ENCODE results near the gene MICAL3. TPM values are rescaled to one million over a fixed set of nuclear protein-coding genes. Genes with fewer than 3 reads are reported as not detected.

The MICAL3 gene
- total RNA-seq, 1 donor from 2014 or later: 36.9 TPM

DNA sequence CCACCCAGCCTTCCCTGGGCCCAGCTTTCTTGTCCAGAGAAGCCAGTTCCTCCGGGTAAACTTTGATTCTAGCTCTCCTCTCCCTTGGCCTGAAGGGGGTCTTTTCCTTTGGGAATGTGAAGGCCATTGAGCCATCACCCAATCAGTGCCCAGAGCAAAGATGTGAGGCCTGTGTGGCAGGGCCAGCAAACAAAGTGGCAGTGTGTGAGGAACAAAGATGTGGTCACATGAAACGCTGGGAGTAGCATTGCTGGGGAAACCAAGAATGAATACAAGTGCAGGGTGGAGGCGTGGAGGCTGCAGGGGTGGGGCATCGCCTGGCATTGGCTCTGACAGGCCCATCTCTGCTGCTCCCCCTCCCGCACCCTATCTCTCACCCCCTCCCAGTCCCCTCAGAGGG, 158.2 kb downstream of the MICAL3 start:
- intact Hi-C loops (cut with DNase I): no loop called here
- no peak for DNase-seq (ENCODE audit: low spot score in 2 of 2)
- H3K27me3 ChIP-seq: no peaks in the 10 kb centered on the region
- no peaks in the 10 kb centered on the region for H3K4me1 ChIP-seq
- H3K27ac ChIP-seq: no peak overlapping the region
- no peaks in the 10 kb centered on the region for H3K9me3 ChIP-seq
- peaks cover 45 to 62% of the 10 kb centered on the region in 2 donors for H3K36me3 ChIP-seq
- no peak overlapping the region for H3K4me3 ChIP-seq
- no peak for TF ChIP-seq CTCF (IDR thresholded peaks at IDR 0.05)

DNA sequence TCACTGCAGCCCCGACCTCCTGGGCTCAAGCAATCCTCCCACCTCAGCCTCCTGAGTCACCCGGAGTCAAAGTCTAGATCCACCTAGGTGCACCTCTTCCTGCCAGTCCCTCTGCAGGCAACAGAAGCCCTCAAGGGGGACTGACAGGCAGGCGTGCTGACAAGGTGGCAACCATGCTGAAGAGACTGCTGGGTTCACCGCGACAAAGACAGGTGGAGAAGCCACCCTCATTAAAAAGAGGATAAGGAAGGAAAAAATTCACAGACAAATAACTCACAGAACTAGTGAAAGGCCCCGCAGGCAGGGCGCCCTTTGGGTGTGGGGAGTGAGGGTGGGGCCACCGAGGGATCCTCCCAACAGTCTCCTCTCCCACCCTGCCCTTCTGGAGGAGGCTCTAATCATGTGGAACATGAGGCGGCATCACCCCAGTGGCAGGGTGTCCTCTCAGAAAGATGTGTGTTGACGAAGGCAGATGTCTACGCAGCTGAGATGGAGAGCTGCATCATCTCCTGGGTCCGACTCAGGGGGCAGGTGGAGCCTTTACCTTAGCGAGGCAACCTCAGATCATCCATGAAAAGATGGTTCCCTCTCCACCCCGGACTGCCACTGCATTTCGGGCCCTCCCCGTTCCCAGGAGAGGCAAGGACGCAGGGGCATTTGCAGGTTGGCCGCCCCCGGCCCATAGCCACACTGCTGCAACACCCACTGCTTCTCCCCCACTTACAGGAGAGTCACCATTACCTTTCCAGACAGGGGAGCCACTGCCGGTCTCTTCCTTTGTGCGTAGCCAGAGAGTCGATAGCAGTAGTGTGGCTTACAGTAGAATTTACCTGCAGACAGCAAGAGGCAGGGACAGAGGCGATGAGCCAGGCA, 158.9 kb downstream of the MICAL3 start:
- Histone ChIP-seq H3K4me1 (no peaks in the 10 kb centered on the region), H3K9me3 (no peaks in the 10 kb centered on the region), H3K27me3 (no peaks in the 10 kb centered on the region), H3K27ac (no peak overlapping the region), H3K4me3 (no peak overlapping the region), H3K36me3 (peaks cover 40 to 55% of the 10 kb centered on the region in 2 donors)
- no peak for DNase-seq (ENCODE audit: low spot score in 2 of 2)
- intact Hi-C loops (cut with DNase I): no loop called here
- TF ChIP-seq CTCF (IDR thresholded peaks at IDR 0.05): no peak

GRCh38 chr22:17864398-17865182, 159.8 kb downstream of the MICAL3 start:
- TF ChIP-seq CTCF (IDR thresholded peaks at IDR 0.05): no peak
- peaks cover 36 to 47% of the 10 kb centered on the region in 2 donors for H3K36me3 ChIP-seq
- DNase-seq (ENCODE audit: low spot score in 2 of 2): no peak
- H3K4me3 ChIP-seq: no peak overlapping the region
- H3K4me1 ChIP-seq: peaks cover 0 to 6% of the 10 kb centered on the region in 2 donors
- intact Hi-C loops (cut with DNase I): loop anchor here (5.0 kb wide), 1 partner anchor 48 kb away; no protein-coding TSS in a partner anchor
- H3K27ac ChIP-seq: no peak overlapping the region
- H3K27me3 ChIP-seq: no peaks in the 10 kb centered on the region
- H3K9me3 ChIP-seq: no peaks in the 10 kb centered on the region

DNA sequence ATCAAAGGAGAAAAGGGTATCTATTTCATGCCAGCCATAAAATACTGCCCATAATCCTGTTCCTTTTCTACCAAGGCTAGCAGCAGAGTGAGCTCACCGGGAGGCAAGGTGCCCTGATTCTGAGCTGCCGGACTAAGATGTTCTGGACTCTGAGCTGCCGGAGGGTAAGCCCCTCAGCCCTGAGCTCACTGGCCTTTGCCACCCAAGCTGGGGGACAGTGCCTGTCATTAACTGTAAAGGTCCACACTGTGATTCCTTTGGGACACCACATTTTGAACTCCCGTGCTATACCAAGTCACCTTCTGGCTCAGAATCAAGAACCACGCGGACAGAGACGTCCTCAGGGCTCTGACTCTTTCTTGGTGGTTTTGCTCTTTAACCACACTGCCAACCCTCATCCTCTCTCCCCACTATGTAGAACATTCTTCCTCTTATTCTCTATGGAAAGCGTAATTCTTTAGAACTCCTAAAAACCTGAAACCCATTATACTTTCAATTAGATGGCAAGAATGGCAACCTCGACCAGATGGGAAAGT, 161.6 kb downstream of the MICAL3 start:
- no peak for TF ChIP-seq CTCF (IDR thresholded peaks at IDR 0.05)
- Histone ChIP-seq H3K9me3 (no peaks in the 10 kb centered on the region), H3K27me3 (no peaks in the 10 kb centered on the region), H3K4me3 (no peak overlapping the region), H3K36me3 (peaks cover 29 to 33% of the 10 kb centered on the region in 2 donors), H3K4me1 (peaks cover 0 to 10% of the 10 kb centered on the region in 2 donors), H3K27ac (no peak overlapping the region)
- no peak for DNase-seq (ENCODE audit: low spot score in 2 of 2)
- intact Hi-C loops (cut with DNase I): loop anchor here (5.0 kb wide), 1 partner anchor 50 kb away; no protein-coding TSS in a partner anchor

- TF ChIP-seq CTCF (IDR thresholded peaks at IDR 0.05): no peak
- DNase-seq (ENCODE audit: low spot score in 2 of 2): no peak
- no peaks in the 10 kb centered on the region for H3K9me3 ChIP-seq
- intact Hi-C loops (cut with DNase I): loop anchor here (5.0 kb wide), 1 partner anchor 50 kb away; no protein-coding TSS in a partner anchor
- no peaks in the 10 kb centered on the region for H3K27me3 ChIP-seq
- H3K4me1 ChIP-seq: peaks cover 0 to 10% of the 10 kb centered on the region in 2 donors
- H3K27ac ChIP-seq: no peak overlapping the region
- peaks cover 33 to 38% of the 10 kb centered on the region in 2 donors for H3K36me3 ChIP-seq
- H3K4me3 ChIP-seq: no peak overlapping the region
Observed at GRCh38 chr22:17861909-17862308, 162.5 kb downstream of the MICAL3 start.

All from ascending aorta (tissue), 2 donors.